MM.1S (cell line): ENCODE data around the gene HSP90AA1.

Experiments
- DNase-seq: peaks from one replicate; pipeline ENCODE4 v3.0.0-alpha.2; 2015
- H2AFZ ChIP-seq: fragments of 300-600 bp; sonication (generic); 2 replicates; pipeline ENCODE4 v1.6.0; 2016; ENCODE audit warnings: antibody characterized with exemption, low read length
- H3F3A ChIP-seq: fragments of 300-600 bp; sonication (generic); 2 replicates; pipeline ENCODE4 v1.6.1; 2016; ENCODE audit warnings: mild to moderate bottlenecking, antibody characterized with exemption, low read length, moderate library complexity, mixed read lengths; ENCODE audit not compliant: insufficient read depth
- H3K27ac ChIP-seq: fragments of 300-600 bp; sonication (generic); 2 replicates; pipeline ENCODE4 v1.5.1; 2016; ENCODE audit warnings: mild to moderate bottlenecking, low read length
- H3K27me3 ChIP-seq: fragments of 300-600 bp; sonication (generic); replicated peaks from 2 replicates; pipeline ENCODE4 v1.6.0; 2016; ENCODE audit warnings: low read length; ENCODE audit not compliant: insufficient read depth
- H3K36me3 ChIP-seq: fragments of 300-600 bp; sonication (generic); replicated peaks from 2 replicates; pipeline ENCODE4 v1.6.1; 2016; ENCODE audit warnings: mild to moderate bottlenecking, low read length, mixed read lengths; ENCODE audit not compliant: insufficient read depth
- H3K4me1 ChIP-seq: fragments of 300-600 bp; sonication (generic); 2 replicates; pipeline ENCODE4 v1.6.1; 2016; ENCODE audit warnings: low read length, mixed read lengths
- H3K4me2 ChIP-seq: fragments of 300-600 bp; sonication (generic); 2 replicates; pipeline ENCODE4 v1.6.0; 2016; ENCODE audit warnings: low read depth, low read length
- H3K4me3 ChIP-seq: fragments of 300-600 bp; sonication (generic); 2 replicates; pipeline ENCODE4 v1.5.1; 2016; ENCODE audit warnings: low read length, mixed read lengths
- H3K79me2 ChIP-seq: fragments of 300-600 bp; sonication (generic); 2 replicates; pipeline ENCODE4 v1.6.1; 2016; ENCODE audit warnings: mixed run types, low read length, mixed read lengths
- H3K9ac ChIP-seq: fragments of 300-600 bp; sonication (generic); 2 replicates; pipeline ENCODE4 v1.6.1; 2016; ENCODE audit warnings: low read length, mixed read lengths
- H3K9me2 ChIP-seq: fragments of 300-600 bp; sonication (generic); replicated peaks from 2 replicates; pipeline ENCODE4 v1.6.1; 2016; ENCODE audit warnings: mild to moderate bottlenecking, low read length, mixed read lengths; ENCODE audit not compliant: insufficient read depth
- H3K9me3 ChIP-seq: fragments of 300-600 bp; sonication (generic); replicated peaks from 2 replicates; pipeline ENCODE4 v1.6.1; 2016; ENCODE audit warnings: mild to moderate bottlenecking, low read length, mixed read lengths; ENCODE audit not compliant: insufficient read depth
- H4K20me1 ChIP-seq: fragments of 300-600 bp; sonication (generic); 2 replicates; pipeline ENCODE4 v1.6.1; 2016; ENCODE audit warnings: mild to moderate bottlenecking, low read length, moderate library complexity, mixed read lengths; ENCODE audit not compliant: insufficient read depth
- CTCF ChIP-seq: fragments of 300-600 bp; sonication (generic); IDR thresholded peaks from 2 replicates; pipeline ENCODE4 v1.5.1; 2016; ENCODE audit warnings: antibody characterized with exemption, low read length, mixed read lengths
- EZH2 ChIP-seq: fragments of 300-600 bp; sonication (generic); optimal IDR thresholded peaks from 2 replicates; pipeline ENCODE3; 2017; ENCODE audit warnings: low read depth, mild to moderate bottlenecking, antibody characterized with exemption, low read length, mixed read lengths
- EZH2phosphoT487 ChIP-seq: fragments of 300-600 bp; sonication (generic); IDR thresholded peaks from 2 replicates; pipeline ENCODE4 v1.6.1; 2018; ENCODE audit warnings: antibody characterized with exemption, low read length

The HSP90AA1 gene

GRCh38 chr14:102058146-102058545, 28.7 kb downstream of the HSP90AA1 start:
- DNase-seq = no peak
- H3K79me2 ChIP-seq = no peaks in the 10 kb centered on the region
- no peaks in the 10 kb centered on the region for H3K36me3 ChIP-seq
- no peaks in the 10 kb centered on the region for H3K9me2 ChIP-seq
- H3F3A ChIP-seq = no peaks in the 10 kb centered on the region
- no peak for TF ChIP-seq CTCF
- no peak for TF ChIP-seq EZH2
- no peak for TF ChIP-seq EZH2phosphoT487
- H2AFZ ChIP-seq = no peak overlapping the region
- H3K4me1 ChIP-seq = no peaks in the 10 kb centered on the region
- no peaks in the 10 kb centered on the region for H3K9me3 ChIP-seq
- no peak overlapping the region for H3K27ac ChIP-seq
- H3K4me3 ChIP-seq = no peak overlapping the region
- H4K20me1 ChIP-seq = no peaks in the 10 kb centered on the region
- no peaks in the 10 kb centered on the region for H3K27me3 ChIP-seq
- H3K4me2 ChIP-seq = no peak overlapping the region
- H3K9ac ChIP-seq = no peak overlapping the region

DNA sequence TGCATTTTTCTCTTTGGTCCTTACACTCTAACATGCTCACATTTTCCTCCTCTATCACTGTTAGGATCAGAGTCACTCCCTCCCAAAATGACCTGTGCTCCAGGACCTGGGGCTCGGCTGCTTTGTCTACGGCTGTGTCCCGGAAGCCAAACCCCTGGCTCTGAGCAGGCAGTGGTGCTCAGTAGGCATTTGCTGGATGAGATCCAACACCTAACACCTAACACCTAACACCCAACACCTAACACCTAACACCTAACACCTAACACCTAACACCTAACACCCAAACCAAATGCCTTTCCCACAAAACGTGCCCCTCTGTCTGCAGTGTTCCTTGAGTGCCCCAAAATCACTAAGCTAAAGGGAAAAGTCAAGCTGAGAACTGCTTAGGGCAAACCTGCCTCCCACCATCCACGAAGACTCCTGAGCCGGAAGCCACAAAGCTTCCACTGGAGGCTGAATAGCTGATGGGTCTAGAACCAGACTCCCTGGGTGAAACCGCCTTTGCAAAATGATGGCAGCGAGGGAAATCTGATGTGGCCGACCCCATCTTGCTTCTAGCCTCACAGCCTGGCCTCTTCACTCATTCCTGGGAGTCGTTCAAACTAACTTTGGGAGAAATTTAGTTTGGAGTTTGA, 29.2 kb downstream of the HSP90AA1 start:
- H3K4me2 ChIP-seq = no peak overlapping the region
- no peak overlapping the region for H3K27ac ChIP-seq
- H3K4me3 ChIP-seq = no peak overlapping the region
- no peaks in the 10 kb centered on the region for H3K79me2 ChIP-seq
- no peaks in the 10 kb centered on the region for H4K20me1 ChIP-seq
- no peaks in the 10 kb centered on the region for H3F3A ChIP-seq
- no peak overlapping the region for H2AFZ ChIP-seq
- no peaks in the 10 kb centered on the region for H3K9me3 ChIP-seq
- H3K36me3 ChIP-seq = no peaks in the 10 kb centered on the region
- H3K9me2 ChIP-seq = no peaks in the 10 kb centered on the region
- no peak overlapping the region for H3K9ac ChIP-seq
- no peaks in the 10 kb centered on the region for H3K27me3 ChIP-seq
- TF ChIP-seq EZH2 (no peak), EZH2phosphoT487 (no peak)
- DNase-seq = no peak
- H3K4me1 ChIP-seq = no peaks in the 10 kb centered on the region

DNA sequence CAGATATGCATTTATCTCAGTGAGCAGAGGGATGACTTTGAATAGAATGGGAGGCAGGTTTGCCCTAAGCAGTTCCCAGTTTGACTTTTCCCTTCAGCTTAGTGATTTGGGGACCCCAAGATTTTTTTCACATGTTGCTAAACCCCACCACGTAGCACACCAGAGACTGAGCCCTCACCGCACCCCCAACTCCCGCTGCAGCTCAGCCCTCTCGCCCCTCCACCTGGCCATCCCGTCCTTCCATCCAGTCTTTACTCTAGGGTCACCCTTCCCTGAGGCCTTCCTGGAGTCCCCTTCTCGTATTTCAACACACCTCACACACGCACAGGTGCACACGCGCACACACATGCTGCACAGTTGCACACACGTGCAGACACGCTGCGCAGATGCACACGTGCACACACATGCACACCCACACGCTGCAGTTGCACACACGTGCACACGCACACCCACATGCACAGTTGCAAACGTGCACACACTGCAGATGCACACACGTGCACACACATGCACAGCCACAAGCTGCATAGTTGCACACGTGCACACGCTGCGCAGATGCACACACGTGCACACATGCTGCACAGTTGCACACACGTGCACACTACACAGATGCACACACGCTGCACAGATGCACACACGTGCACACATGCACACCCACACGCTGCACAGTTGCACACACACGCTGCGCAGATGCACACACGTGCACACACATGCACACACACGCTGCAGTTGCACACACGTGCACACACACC, 30.0 kb downstream of the HSP90AA1 start:
- H3K36me3 ChIP-seq = no peaks in the 10 kb centered on the region
- no peak overlapping the region for H3K27ac ChIP-seq
- no peak overlapping the region for H3K4me2 ChIP-seq
- H3K4me3 ChIP-seq = no peak overlapping the region
- no peaks in the 10 kb centered on the region for H3K79me2 ChIP-seq
- no peak for DNase-seq
- H3K9me3 ChIP-seq = no peaks in the 10 kb centered on the region
- no peaks in the 10 kb centered on the region for H4K20me1 ChIP-seq
- H3F3A ChIP-seq = no peaks in the 10 kb centered on the region
- no peaks in the 10 kb centered on the region for H3K4me1 ChIP-seq
- H2AFZ ChIP-seq = no peak overlapping the region
- H3K9ac ChIP-seq = no peak overlapping the region
- no peak for TF ChIP-seq CTCF
- no peak for TF ChIP-seq EZH2phosphoT487
- no peak for TF ChIP-seq EZH2
- H3K27me3 ChIP-seq = no peaks in the 10 kb centered on the region
- H3K9me2 ChIP-seq = no peaks in the 10 kb centered on the region
